ENCODE data around the gene TOP3A. TPM values are rescaled to one million over a fixed set of nuclear protein-coding genes. Genes with fewer than 3 reads are reported as not detected.
"Not testable (repeated sequence)": the region's sequence is repeated elsewhere in the genome, so short reads cannot be mapped to it uniquely, and the experiment has no call there.

Gene TOP3A
- total RNA-seq, 4 donors from 2014 or later = 25.7 to 49.7 (median 35.0) TPM

GRCh38 chr17:18309202-18309601 is 5.6 kb downstream of the TOP3A start:
- no peaks in the 10 kb centered on the region for H3K9me3 ChIP-seq
- no peak for DNase-seq
- H3K27ac ChIP-seq = no peak overlapping the region
- H3K4me1 ChIP-seq = peaks cover 0 to 19% (median 7%) of the 10 kb centered on the region in 4 donors
- H3K36me3 ChIP-seq = peaks cover 0 to 41% (median 0%) of the 10 kb centered on the region in 3 donors
- TF ChIP-seq POLR2A (IDR thresholded peaks at IDR 0.05) (no peak), CTCF (IDR thresholded peaks at IDR 0.05) (no peak)
- no peaks in the 10 kb centered on the region for H3K27me3 ChIP-seq
- no peak overlapping the region for H3K4me3 ChIP-seq

- not testable (repeated sequence) for H3K4me1 ChIP-seq, H3K9me3 ChIP-seq, H3K4me3 ChIP-seq, DNase-seq, H3K27me3 ChIP-seq, H3K27ac ChIP-seq
- peaks cover 0 to 93% (median 0%) of the 10 kb centered on the region in 3 donors for H3K36me3 ChIP-seq
These were observed 11.6 kb downstream of the TOP3A start for GRCh38 chr17:18303206-18303605.

- Histone ChIP-seq H3K9me3 (no peaks in the 10 kb centered on the region), H3K4me3 (no peak overlapping the region), H3K27me3 (no peaks in the 10 kb centered on the region), H3K27ac (no peak overlapping the region), H3K36me3 (peaks cover 0 to 73% (median 0%) of the 10 kb centered on the region in 3 donors), H3K4me1 (no peaks in the 10 kb centered on the region)
- TF ChIP-seq CTCF (IDR thresholded peaks at IDR 0.05) = no peak
- TF ChIP-seq POLR2A (IDR thresholded peaks at IDR 0.05) = no peak
- no peak for DNase-seq
These were observed 13.9 kb downstream of the TOP3A start for GRCh38 chr17:18300725-18301480.

GRCh38 chr17:18298061-18298460 is 16.7 kb downstream of the TOP3A start:
- H3K4me3 ChIP-seq, H3K27me3 ChIP-seq, DNase-seq, H3K27ac ChIP-seq, H3K9me3 ChIP-seq, H3K4me1 ChIP-seq: not testable (repeated sequence)
- H3K36me3 ChIP-seq = peaks cover 0 to 67% (median 0%) of the 10 kb centered on the region in 3 donors

GRCh38 chr17:18291718-18292540 is 22.9 kb downstream of the TOP3A start:
- H3K4me3 ChIP-seq = no peak overlapping the region
- no peak for DNase-seq
- TF ChIP-seq POLR2A (IDR thresholded peaks at IDR 0.05) (no peak), CTCF (IDR thresholded peaks at IDR 0.05) (no peak)
- H3K4me1 ChIP-seq = no peaks in the 10 kb centered on the region
- H3K27me3 ChIP-seq = no peaks in the 10 kb centered on the region
- no peaks in the 10 kb centered on the region for H3K9me3 ChIP-seq
- peaks cover 0 to 74% (median 0%) of the 10 kb centered on the region in 3 donors for H3K36me3 ChIP-seq
- no peak overlapping the region for H3K27ac ChIP-seq

GRCh38 chr17:18285296-18285695 is 29.5 kb downstream of the TOP3A start:
- no peak overlapping the region for H3K27ac ChIP-seq
- no peak for DNase-seq
- no peaks in the 10 kb centered on the region for H3K27me3 ChIP-seq
- no peak overlapping the region for H3K4me3 ChIP-seq
- peaks cover 0 to 93% (median 0%) of the 10 kb centered on the region in 3 donors for H3K36me3 ChIP-seq
- no peaks in the 10 kb centered on the region for H3K9me3 ChIP-seq
- H3K4me1 ChIP-seq = no peaks in the 10 kb centered on the region
- TF ChIP-seq POLR2A (IDR thresholded peaks at IDR 0.05) = no peak
- no peak for TF ChIP-seq CTCF (IDR thresholded peaks at IDR 0.05)
